Measurements from ENCODE around the gene WNT3.

- TF ChIP-seq EZH2 (IDR thresholded peaks at IDR 0.05; ENCODE audit: borderline replicate concordance, low read length) (no peak), CTCF (conservative IDR thresholded peaks at IDR 0.05 in 1 of 2, IDR thresholded peaks at IDR 0.05 in 1 of 2; ENCODE audit: extremely low read depth in 1 of 2, insufficient read depth in 1 of 2, low read depth in 1 of 2, low read length in 2 of 2) (no peak)
Observed at GRCh38 chr17:46839211-46839610, 20.7 kb upstream of the WNT3 start.

Measured in mammary epithelial cell (primary cell).